Small intestine (tissue), 7 donors: Measurements from ENCODE around the gene EEF1A2. TPM values are rescaled to one million over a fixed set of nuclear protein-coding genes. Genes with fewer than 3 reads are reported as not detected.

ENCODE experiments used
- DNase-seq, 2 donors: peaks; one replicate each; pipeline versions ENCODE4 v3.0.0 to v3.0.0-alpha.2; 2013
- FAIRE-seq: peaks from 2 replicates; lab custom pipeline; 2012; peaks lifted over from hg19 to GRCh38; lab: Jason Lieb, UNC
- H3K27ac ChIP-seq, 3 donors: one replicate each; pipeline ENCODE4 v1.5.1; 2013; ENCODE audit warnings: low read length in 2 of 3, mild to moderate bottlenecking in 2 of 3, control low read depth in 1 of 3, inconsistent platforms in 1 of 3, low read depth in 1 of 3, moderate library complexity in 1 of 3
- H3K27me3 ChIP-seq, 3 donors: one replicate each; pipeline ENCODE4 v1.6.1; 2013; ENCODE audit warnings: low read length in 3 of 3, inconsistent platforms in 1 of 3; ENCODE audit not compliant: control insufficient read depth in 3 of 3, insufficient read depth in 3 of 3
- H3K36me3 ChIP-seq, 3 donors: one replicate each; pipeline ENCODE4 v1.6.1; 2013; ENCODE audit warnings: low read length in 3 of 3, inconsistent platforms in 1 of 3, low read depth in 1 of 3, mild to moderate bottlenecking in 1 of 3, moderate library complexity in 1 of 3; ENCODE audit not compliant: control insufficient read depth in 3 of 3, insufficient read depth in 2 of 3
- H3K4me1 ChIP-seq, 3 donors: one replicate each; pipeline ENCODE4 v1.6.1; 2013; ENCODE audit warnings: low read length in 2 of 3, inconsistent platforms in 1 of 3, low read depth in 1 of 3, mild to moderate bottlenecking in 1 of 3, moderate library complexity in 1 of 3; ENCODE audit not compliant: control insufficient read depth in 3 of 3, insufficient read depth in 2 of 3
- H3K4me3 ChIP-seq, 3 donors: one replicate each; pipeline ENCODE4 v1.5.1; 2013; ENCODE audit warnings: low read length in 3 of 3, control low read depth in 1 of 3, inconsistent platforms in 1 of 3, low read depth in 1 of 3, mild to moderate bottlenecking in 1 of 3, moderate library complexity in 1 of 3
- H3K9me3 ChIP-seq, 2 donors: one replicate each; pipeline ENCODE4 v1.6.1; 2013; ENCODE audit warnings: low read depth in 1 of 2, low read length in 1 of 2; ENCODE audit not compliant: control insufficient read depth in 2 of 2, insufficient read depth in 1 of 2
- WGBS, 3 donors: extraction: QIAGEN DNeasy Blood & Tissue Kit; methylation state at CpG; one replicate each; pipeline ENCODE4 v1.1.7; 2013; 5-methylcytosine and 5-hydroxymethylcytosine counted together
- polyA plus RNA-seq, 4 donors: library from polyadenylated mRNA; stranded (reverse) in 3 of 4; unstranded in 1 of 4; fragments of 200-250 nt in 3 of 4; fragments of 120-200 nt in 1 of 4; gene quantifications; one replicate each; pipeline versions ENCODE4 v1.2.1 to v1.2.3, GENCODE V29; 2013
- donor health status: healthy with polysubstance abuse.
- donor health status: control.
- donor health status: control.
- donor health status: Bipolar disorder and iron deficiency.
- donor health status: healthy.

EEF1A2 gene
- polyA plus RNA-seq, 4 donors: 3.1 to 18.6 (median 9.7) TPM

DNA sequence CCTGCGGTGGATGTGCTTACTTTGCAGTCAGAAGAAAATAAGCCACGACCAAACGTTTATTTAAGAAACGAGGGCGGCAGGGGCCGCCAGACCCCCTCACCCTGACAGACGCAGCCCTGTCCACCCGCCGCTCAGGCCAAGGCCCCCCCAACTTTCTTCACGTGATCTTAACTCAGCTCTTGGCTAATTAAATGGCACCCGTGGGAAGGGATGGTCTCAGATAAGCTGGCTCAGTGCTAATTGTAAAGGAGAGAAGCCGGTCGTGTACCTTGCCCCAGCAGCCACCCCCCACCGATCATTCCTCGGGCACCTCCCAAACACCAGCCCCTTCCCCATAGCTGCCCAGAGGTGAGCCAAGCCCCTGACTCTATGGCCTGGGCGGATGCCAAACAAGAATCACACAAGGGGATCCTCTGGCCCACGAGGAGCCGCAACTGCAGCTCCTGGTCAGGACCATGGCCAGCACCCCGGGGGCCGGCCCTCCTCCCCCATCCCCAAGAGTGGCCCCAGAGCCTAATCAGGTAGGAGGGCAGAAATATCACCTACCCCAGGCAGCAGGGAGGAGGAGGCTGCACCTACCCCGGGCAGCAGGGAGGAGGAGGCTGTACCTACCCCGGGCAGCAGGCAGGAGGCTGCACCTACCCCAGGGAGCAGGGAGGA, 37.6 kb downstream of the EEF1A2 start:
- no peak for FAIRE-seq
- Histone ChIP-seq H3K9me3 (no peaks in the 10 kb centered on the region), H3K27me3 (peaks cover 0 to 13% (median 9%) of the 10 kb centered on the region in 3 donors), H3K36me3 (no peaks in the 10 kb centered on the region), H3K4me3 (no peak overlapping the region), H3K27ac (no peak overlapping the region), H3K4me1 (no peaks in the 10 kb centered on the region)
- 20 to 27% (median 27%) methylated on average over 22 of the region's 22 CpGs for WGBS, 3 donors
- DNase-seq: peak in 1 of 2 donors; percentile 23

DNA sequence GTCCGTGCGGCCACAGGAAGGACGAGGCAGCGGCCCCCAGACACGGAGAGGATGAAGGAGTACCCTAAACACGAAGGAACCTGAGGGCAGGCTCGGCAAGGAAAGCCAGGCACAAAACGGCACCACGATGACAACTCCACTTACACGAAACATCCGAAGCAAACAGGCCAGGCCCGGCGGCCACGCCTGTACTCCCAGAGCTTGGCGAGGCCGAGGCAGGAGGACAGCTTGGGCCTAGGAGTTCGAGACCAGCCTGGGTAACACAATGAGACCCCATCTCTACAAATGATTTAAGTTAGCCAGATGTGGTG, 39.9 kb downstream of the EEF1A2 start:
- Histone ChIP-seq H3K4me1 (no peaks in the 10 kb centered on the region), H3K36me3 (no peaks in the 10 kb centered on the region), H3K27me3 (peaks cover 0 to 25% (median 9%) of the 10 kb centered on the region in 3 donors), H3K27ac (no peak overlapping the region), H3K4me3 (no peak overlapping the region), H3K9me3 (no peaks in the 10 kb centered on the region)
- WGBS, 3 donors: 66 to 83% (median 70%) methylated on average over 17 of the region's 17 CpGs
- DNase-seq: no peak
- no peak for FAIRE-seq

- Histone ChIP-seq H3K27me3 (peaks cover 0 to 26% (median 9%) of the 10 kb centered on the region in 3 donors), H3K9me3 (no peaks in the 10 kb centered on the region), H3K27ac (no peak overlapping the region), H3K4me1 (no peaks in the 10 kb centered on the region), H3K4me3 (no peak overlapping the region), H3K36me3 (no peaks in the 10 kb centered on the region)
- 83 to 90% (median 88%) methylated on average over 32 to 36 of the region's 36 CpGs for WGBS, 3 donors
- no peak for DNase-seq
- no peak for FAIRE-seq
These were observed 40.5 kb downstream of the EEF1A2 start for GRCh38 chr20:63458170-63459069.

DNA sequence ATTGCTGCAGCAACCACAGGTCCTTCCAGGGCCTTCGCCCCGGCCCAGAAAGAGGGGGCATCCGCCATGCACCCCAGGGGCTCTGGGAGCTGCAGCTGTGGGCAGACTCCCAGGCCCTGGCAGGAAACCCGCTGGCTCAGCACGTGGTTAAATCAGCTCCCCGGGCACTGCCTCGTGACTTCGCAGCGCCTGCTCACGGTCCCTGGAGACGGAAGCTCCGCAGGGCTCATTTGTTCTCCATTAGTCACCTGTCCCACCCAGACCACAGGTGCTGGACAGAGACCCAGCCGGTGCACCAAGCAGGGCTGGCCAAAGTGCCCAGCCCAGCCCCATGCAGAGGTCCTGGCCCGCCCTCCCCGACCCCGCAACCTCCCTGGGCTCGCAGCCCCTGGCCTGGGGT, 41.1 kb downstream of the EEF1A2 start:
- Histone ChIP-seq H3K27ac (no peak overlapping the region), H3K4me1 (no peaks in the 10 kb centered on the region), H3K9me3 (no peaks in the 10 kb centered on the region), H3K36me3 (no peaks in the 10 kb centered on the region), H3K27me3 (peaks cover 0 to 26% (median 9%) of the 10 kb centered on the region in 3 donors), H3K4me3 (no peak overlapping the region)
- 36 to 47% (median 39%) methylated on average over 16 to 17 of the region's 17 CpGs for WGBS, 3 donors
- no peak for FAIRE-seq
- no peak for DNase-seq

DNA sequence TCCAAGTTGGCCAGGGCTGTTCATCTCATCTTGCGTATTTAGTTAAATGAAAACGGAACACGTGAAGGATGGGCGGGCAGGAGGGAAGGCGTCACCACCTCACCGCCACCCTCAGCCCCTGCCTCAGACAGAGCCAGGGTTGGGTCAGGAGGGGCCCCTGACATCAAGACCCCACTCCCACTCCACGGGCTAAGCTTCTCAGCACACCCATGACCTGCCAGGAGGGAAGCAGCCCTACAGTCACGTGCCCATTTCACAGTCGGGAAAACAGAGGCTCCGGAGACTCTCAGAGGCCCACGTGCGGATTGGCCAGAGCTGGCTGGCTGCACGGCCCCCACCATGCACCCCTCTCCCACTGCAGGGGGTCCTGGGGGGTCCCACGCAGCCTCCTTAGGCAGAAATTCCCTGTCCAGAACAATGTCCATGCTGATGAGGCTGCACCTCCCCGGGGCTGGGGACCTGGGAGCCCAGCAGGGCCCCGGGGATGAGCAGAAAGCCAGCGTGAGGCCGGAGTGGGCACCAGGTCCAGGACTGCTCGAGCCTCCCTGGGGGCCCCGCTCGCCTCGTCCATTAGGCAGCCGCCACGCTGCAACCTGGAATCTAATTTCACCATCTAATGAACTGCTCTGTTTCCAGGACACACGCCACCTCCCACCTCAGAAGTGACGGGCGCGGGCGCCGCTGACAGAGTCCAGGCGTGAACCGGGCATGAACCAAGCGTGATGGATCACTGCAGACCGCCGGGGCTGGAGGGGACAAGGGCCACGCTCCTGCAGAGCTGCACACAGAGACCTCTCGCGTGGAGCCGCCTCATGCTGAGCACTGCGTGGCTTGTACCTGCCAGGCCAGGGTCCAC, 42.2 kb downstream of the EEF1A2 start:
- FAIRE-seq (no peak), DNase-seq (no peak)
- H3K27ac ChIP-seq: no peak overlapping the region
- no peak overlapping the region for H3K4me3 ChIP-seq
- no peaks in the 10 kb centered on the region for H3K9me3 ChIP-seq
- no peaks in the 10 kb centered on the region for H3K4me1 ChIP-seq
- H3K36me3 ChIP-seq: no peaks in the 10 kb centered on the region
- peaks cover 0 to 24% (median 7%) of the 10 kb centered on the region in 3 donors for H3K27me3 ChIP-seq
- 52 to 62% (median 60%) methylated on average over 38 to 40 of the region's 40 CpGs for WGBS, 3 donors

- Histone ChIP-seq H3K4me1 (no peaks in the 10 kb centered on the region), H3K36me3 (no peaks in the 10 kb centered on the region), H3K27ac (no peak overlapping the region), H3K4me3 (no peak overlapping the region), H3K27me3 (peaks cover 0 to 18% (median 2%) of the 10 kb centered on the region in 3 donors), H3K9me3 (no peaks in the 10 kb centered on the region)
- 69 to 75% (median 71%) methylated on average over 8 to 10 of the region's 10 CpGs for WGBS, 3 donors
- FAIRE-seq: no peak
- no peak for DNase-seq
These were observed 43.4 kb downstream of the EEF1A2 start for GRCh38 chr20:63455568-63455859.

DNA sequence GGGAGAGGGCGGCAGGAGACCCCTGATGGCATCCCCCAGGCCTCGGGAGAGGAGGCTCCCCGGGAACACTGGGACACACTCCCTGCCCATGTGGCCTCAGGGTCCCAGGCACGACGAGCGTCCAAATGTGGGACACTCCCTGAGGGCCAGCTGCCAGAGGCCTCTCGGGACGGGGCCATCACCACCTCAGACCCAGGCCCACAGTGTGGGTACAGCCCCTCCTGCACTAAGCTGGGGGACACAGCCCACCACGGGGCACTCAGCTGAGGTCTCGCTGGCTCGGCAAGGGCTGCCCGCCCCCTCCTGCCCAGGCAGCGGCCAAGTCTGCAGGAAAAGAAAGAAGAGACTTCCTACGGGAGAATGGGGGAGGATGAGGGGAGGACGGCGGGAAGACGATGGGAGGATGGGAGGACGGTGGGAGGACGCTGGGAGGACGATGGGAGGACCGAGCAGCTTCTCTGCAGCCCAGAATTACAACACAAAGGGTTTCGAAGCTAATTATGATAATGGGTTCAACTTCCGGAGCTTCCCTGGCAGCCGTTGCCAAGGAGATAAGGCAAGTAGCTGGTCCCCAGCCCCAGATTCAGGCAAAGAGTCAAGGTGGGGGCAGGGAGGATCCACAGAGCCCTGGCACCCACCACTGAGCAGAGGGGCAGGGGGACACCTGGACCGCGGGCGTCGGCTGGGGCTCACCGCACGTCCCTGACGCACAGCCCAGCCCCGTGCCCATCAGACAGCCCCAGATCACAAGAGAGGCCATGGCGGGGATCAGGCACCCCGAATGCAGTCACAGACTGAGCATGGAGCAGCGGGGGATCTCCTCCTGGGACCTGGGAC, 43.9 kb downstream of the EEF1A2 start:
- Histone ChIP-seq H3K9me3 (no peaks in the 10 kb centered on the region), H3K27me3 (peaks cover 0 to 18% (median 2%) of the 10 kb centered on the region in 3 donors), H3K36me3 (no peaks in the 10 kb centered on the region), H3K4me3 (no peak overlapping the region), H3K27ac (peak overlapping the region in 1 of 3 donors; percentile 56), H3K4me1 (no peaks in the 10 kb centered on the region)
- 40 to 46% (median 45%) methylated on average over 34 to 35 of the region's 35 CpGs for WGBS, 3 donors
- DNase-seq (no peak), FAIRE-seq (no peak)
